ENCODE measurements around the gene COQ3. TPM values are rescaled to one million over a fixed set of nuclear protein-coding genes. Genes with fewer than 3 reads are reported as not detected.

Gene COQ3
- total RNA-seq, 1 donor from 2014 or later: 7.5 TPM

DNA sequence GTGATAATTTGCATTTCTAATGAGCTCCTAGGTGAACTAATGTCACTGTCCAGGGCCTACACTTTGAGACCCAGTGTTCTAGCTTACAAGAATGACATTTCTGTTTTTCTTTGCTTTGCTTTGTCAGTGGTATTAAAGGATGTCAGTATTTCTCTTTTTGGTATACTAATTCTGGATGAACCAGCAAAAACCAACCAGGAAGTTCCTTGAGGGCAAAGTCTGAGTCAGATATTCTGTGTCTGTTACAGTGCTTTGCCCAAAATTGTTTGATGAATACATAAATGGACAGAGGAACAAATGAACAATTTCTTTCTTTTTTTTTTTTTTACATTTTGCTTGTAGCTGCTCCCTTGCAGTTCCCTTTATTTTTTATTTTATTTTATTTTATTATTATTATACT, 15.4 kb downstream of the COQ3 start:
- H3K4me1 Mint-ChIP-seq (ENCODE audit: unreplicated experiment): no peaks in the 10 kb centered on the region
- H3K9me3 Mint-ChIP-seq: no peaks in the 10 kb centered on the region
- DNase-seq (ENCODE audit: extremely low spot score, unreplicated experiment): no peak
- H3K36me3 Mint-ChIP-seq: no peaks in the 10 kb centered on the region
- TF ChIP-seq, protein P1, sequence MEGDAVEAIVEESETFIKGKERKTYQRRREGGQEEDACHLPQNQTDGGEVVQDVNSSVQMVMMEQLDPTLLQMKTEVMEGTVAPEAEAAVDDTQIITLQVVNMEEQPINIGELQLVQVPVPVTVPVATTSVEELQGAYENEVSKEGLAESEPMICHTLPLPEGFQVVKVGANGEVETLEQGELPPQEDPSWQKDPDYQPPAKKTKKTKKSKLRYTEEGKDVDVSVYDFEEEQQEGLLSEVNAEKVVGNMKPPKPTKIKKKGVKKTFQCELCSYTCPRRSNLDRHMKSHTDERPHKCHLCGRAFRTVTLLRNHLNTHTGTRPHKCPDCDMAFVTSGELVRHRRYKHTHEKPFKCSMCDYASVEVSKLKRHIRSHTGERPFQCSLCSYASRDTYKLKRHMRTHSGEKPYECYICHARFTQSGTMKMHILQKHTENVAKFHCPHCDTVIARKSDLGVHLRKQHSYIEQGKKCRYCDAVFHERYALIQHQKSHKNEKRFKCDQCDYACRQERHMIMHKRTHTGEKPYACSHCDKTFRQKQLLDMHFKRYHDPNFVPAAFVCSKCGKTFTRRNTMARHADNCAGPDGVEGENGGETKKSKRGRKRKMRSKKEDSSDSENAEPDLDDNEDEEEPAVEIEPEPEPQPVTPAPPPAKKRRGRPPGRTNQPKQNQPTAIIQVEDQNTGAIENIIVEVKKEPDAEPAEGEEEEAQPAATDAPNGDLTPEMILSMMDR (conservative IDR thresholded peaks at IDR 0.05): no peak
- no peaks in the 10 kb centered on the region for H3K27me3 Mint-ChIP-seq
- H3K4me3 Mint-ChIP-seq: no peak overlapping the region
- no peak overlapping the region for H3K27ac Mint-ChIP-seq

DNA sequence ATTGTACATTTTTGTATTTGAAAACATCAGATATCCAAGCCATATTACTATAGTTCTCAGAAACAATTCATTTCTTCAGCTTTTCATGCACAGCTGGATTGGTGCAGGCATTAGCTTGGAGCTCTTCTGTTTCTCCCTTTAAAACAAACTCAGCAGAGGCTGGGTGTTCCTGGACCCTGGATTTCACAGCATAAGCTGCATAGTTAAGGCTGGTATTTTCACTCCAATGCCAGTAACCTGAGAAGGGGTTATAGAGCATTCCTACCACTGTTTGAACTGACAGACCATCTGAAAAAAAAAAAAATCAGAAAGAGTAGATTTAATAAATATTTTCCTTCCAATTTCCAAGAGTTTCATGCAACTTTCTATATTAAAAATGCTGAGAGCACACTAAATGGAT, 24.5 kb downstream of the COQ3 start:
- H3K4me1 Mint-ChIP-seq (ENCODE audit: unreplicated experiment): peaks cover 6% of the 10 kb centered on the region
- H3K36me3 Mint-ChIP-seq: no peaks in the 10 kb centered on the region
- H3K27ac Mint-ChIP-seq: no peak overlapping the region
- no peak for DNase-seq (ENCODE audit: extremely low spot score, unreplicated experiment)
- TF ChIP-seq, protein P1 (conservative IDR thresholded peaks at IDR 0.05): no peak
- H3K9me3 Mint-ChIP-seq: no peaks in the 10 kb centered on the region
- no peaks in the 10 kb centered on the region for H3K27me3 Mint-ChIP-seq
- no peak overlapping the region for H3K4me3 Mint-ChIP-seq

DNA sequence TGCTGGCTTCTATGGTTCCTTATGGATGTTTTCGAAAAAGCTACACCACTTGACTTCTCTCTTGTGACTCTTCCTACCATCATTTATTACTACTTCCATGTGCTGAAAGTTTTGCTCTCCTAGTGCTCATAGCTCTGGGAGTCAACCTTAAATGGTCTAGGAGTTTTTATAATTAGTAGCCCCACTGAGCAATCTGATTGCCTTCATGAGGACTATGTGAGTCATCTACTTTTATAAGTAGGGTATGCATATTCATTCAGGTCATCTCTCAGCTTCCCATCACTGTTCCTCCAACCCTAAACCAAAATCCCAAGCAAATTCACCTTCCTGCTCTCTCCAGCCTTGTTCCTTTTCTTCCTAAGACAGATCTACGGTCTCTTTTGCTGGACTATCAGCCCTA, 27.1 kb downstream of the COQ3 start:
- H3K36me3 Mint-ChIP-seq: no peaks in the 10 kb centered on the region
- H3K27ac Mint-ChIP-seq: no peak overlapping the region

DNA sequence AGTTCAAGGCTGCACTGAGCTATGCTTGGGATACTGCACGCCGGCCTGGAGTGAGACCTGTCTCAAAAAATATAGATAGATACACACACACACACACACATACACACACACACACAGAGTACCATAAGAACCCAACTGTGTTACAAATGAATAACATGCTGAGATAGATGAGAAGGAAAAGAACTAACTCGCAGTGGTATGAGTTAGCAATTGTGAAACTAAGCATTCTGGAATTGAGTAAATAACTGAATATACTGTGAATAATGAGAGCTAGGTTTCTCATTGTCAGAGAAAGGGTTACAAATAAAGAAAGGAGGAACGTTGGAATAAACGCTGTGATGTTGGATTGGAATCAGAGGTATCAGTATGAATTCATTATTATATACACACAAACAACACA, 30.0 kb downstream of the COQ3 start:
- TF ChIP-seq, protein P1 (conservative IDR thresholded peaks at IDR 0.05): no peak
- DNase-seq (ENCODE audit: extremely low spot score, unreplicated experiment): no peak
- H3K4me1 Mint-ChIP-seq (ENCODE audit: unreplicated experiment): no peaks in the 10 kb centered on the region
- no peak overlapping the region for H3K4me3 Mint-ChIP-seq
- H3K27ac Mint-ChIP-seq: no peak overlapping the region
- no peaks in the 10 kb centered on the region for H3K36me3 Mint-ChIP-seq
- H3K27me3 Mint-ChIP-seq: peaks cover 15% of the 10 kb centered on the region
- no peaks in the 10 kb centered on the region for H3K9me3 Mint-ChIP-seq

More for the DNA sequence above, 27.1 kb downstream of the COQ3 start:
- TF ChIP-seq, protein P1 (conservative IDR thresholded peaks at IDR 0.05): no peak
- peaks cover under 1% of the 10 kb centered on the region for H3K27me3 Mint-ChIP-seq
- H3K4me1 Mint-ChIP-seq (ENCODE audit: unreplicated experiment): peaks cover 6% of the 10 kb centered on the region
- DNase-seq (ENCODE audit: extremely low spot score, unreplicated experiment): no peak
- no peaks in the 10 kb centered on the region for H3K9me3 Mint-ChIP-seq
- no peak overlapping the region for H3K4me3 Mint-ChIP-seq

DNA sequence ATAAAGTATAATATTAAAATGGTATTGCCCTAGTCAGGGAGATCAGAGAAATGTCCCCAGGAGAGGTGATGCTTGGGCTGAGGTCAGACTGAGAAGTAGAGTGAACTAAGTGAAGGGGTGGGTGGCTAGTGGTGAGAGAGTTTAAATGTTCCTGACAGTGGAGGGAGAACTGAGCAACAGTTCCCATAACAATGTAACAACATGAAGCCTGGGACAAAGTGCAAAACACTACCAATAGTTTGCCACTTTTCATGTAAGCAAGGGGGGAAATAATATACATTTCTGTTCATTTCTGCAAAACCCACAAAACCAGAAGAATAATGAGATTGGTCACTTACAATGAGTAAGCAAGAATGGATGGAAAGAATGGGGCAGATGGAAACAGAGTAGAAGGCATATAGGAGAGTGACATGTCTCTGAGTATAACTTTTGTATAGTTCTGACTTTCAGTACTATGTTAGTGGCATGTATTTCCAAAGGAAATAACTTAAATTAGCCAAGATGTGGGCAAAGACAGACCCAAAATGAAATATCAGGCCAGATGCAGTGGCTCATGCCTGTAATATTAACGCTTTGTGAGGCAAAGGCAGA, 31.2 kb downstream of the COQ3 start:
- TF ChIP-seq, protein P1 (conservative IDR thresholded peaks at IDR 0.05): no peak
- H3K9me3 Mint-ChIP-seq: no peaks in the 10 kb centered on the region
- no peak for DNase-seq (ENCODE audit: extremely low spot score, unreplicated experiment)
- H3K27ac Mint-ChIP-seq: no peak overlapping the region
- no peaks in the 10 kb centered on the region for H3K4me1 Mint-ChIP-seq (ENCODE audit: unreplicated experiment)
- H3K27me3 Mint-ChIP-seq: peaks cover 18% of the 10 kb centered on the region
- H3K4me3 Mint-ChIP-seq: no peak overlapping the region
- H3K36me3 Mint-ChIP-seq: no peaks in the 10 kb centered on the region

DNA sequence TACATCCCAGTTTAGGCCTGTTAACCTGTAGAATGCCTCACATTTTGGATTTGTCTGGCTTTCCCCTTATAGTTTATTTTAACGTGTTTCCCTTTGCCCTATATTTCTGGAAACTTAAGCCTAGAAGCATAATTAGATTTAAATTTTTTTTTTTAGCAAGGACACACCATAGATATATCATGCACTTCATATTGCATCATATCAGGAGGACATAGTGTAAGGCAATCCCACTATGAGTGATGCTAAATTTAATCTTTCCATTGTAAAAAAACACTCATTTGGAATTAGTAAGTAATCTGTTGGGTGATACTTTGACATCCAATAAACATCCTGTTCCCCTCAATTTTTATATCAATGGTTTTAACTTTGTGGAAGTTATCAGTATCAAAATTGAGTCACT, 34.2 kb downstream of the COQ3 start:
- TF ChIP-seq, protein P1 (conservative IDR thresholded peaks at IDR 0.05): no peak
- Mint-ChIP-seq H3K27me3 (peaks cover 41% of the 10 kb centered on the region), H3K36me3 (no peaks in the 10 kb centered on the region), H3K9me3 (no peaks in the 10 kb centered on the region), H3K4me1 (ENCODE audit: unreplicated experiment) (no peaks in the 10 kb centered on the region), H3K4me3 (no peak overlapping the region), H3K27ac (no peak overlapping the region)
- no peak for DNase-seq (ENCODE audit: extremely low spot score, unreplicated experiment)

Data from type B pancreatic cell (in vitro differentiated cells).